Lung (tissue), 12 donors: ENCODE results near the gene MIA. TPM values are rescaled to one million over a fixed set of nuclear protein-coding genes. Genes with fewer than 3 reads are reported as not detected.
"Not testable (repeated sequence)": the region's sequence is repeated elsewhere in the genome, so short reads cannot be mapped to it uniquely, and the experiment has no call there.

Experiments used
- ATAC-seq: fragments of 200-7000 bp; cut with Tn5 transposase; one replicate; pipeline ENCODE4 v1.9.1; 2020; ENCODE audit warnings: moderate number of reproducible peaks; ENCODE audit not compliant: insufficient read depth, low FRiP score
- DNase-seq, 3 donors: peaks; one replicate each; pipeline ENCODE4 v3.0.0-alpha.2; 2013 to 2017
- H3K27ac ChIP-seq, 2 donors: one replicate each; pipeline ENCODE4 v1.5.1; 2013; ENCODE audit warnings: mild to moderate bottlenecking in 2 of 2, moderate library complexity in 2 of 2, control low read depth in 1 of 2, inconsistent platforms in 1 of 2, low read depth in 1 of 2, low read length in 1 of 2
- H3K27me3 ChIP-seq, 3 donors: one replicate each; pipeline ENCODE4 v1.5.1; 2013; ENCODE audit warnings: low read length in 2 of 3; ENCODE audit not compliant: control insufficient read depth in 3 of 3, insufficient read depth in 3 of 3
- H3K36me3 ChIP-seq, 4 donors: one replicate each; pipeline ENCODE4 v1.5.1; 2013; ENCODE audit warnings: low read length in 4 of 4, mild to moderate bottlenecking in 1 of 4, moderate library complexity in 1 of 4; ENCODE audit not compliant: control insufficient read depth in 4 of 4, insufficient read depth in 4 of 4
- H3K4me1 ChIP-seq, 5 donors: one replicate each; pipeline ENCODE4 v1.5.1; 2013; ENCODE audit warnings: low read length in 5 of 5, mild to moderate bottlenecking in 2 of 5, moderate library complexity in 1 of 5; ENCODE audit not compliant: control insufficient read depth in 5 of 5, insufficient read depth in 5 of 5
- H3K4me3 ChIP-seq: one replicate; pipeline ENCODE4 v1.5.1; 2013; ENCODE audit warnings: mild to moderate bottlenecking, control low read depth, moderate library complexity
- H3K9ac ChIP-seq, 2 donors: one replicate each; pipeline ENCODE4 v1.5.1; 2013; ENCODE audit warnings: low read length in 2 of 2, control low read depth in 1 of 2; ENCODE audit not compliant: insufficient read depth in 1 of 2
- H3K9me3 ChIP-seq, 4 donors: one replicate each; pipeline ENCODE4 v1.5.1; 2013; ENCODE audit warnings: low read length in 3 of 4, mild to moderate bottlenecking in 1 of 4, moderate library complexity in 1 of 4; ENCODE audit not compliant: control insufficient read depth in 4 of 4, insufficient read depth in 3 of 4
- WGBS, 2 donors: extraction: QIAGEN DNeasy Blood & Tissue Kit; methylation state at CpG; one replicate each; pipeline ENCODE4 v1.1.7; 2013; 5-methylcytosine and 5-hydroxymethylcytosine counted together
- polyA plus RNA-seq, 2 donors: library from polyadenylated mRNA; stranded (reverse); fragments of 200-250 nt; gene quantifications; one replicate each; pipeline ENCODE4 v1.2.1, GENCODE V29; 2013
- total RNA-seq, 2 donors: library from RNA; depleted of rRNA in 1 of 2; stranded (reverse); fragments of >200 nt in 1 of 2; gene quantifications; one replicate each; pipeline ENCODE4 v1.2.1, GENCODE V29; 2014 to 2021
- TF ChIP-seq, protein P1 (sequence below): IDR thresholded peaks from 2 replicates; pipeline ENCODE4 v1.5.1; 2012; ENCODE audit warnings: mild to moderate bottlenecking; ENCODE audit errors: control extremely low read depth, extremely low read depth
- donor health status: control.
- donor health status: control.
- donor health status: Bipolar disorder and iron deficiency.
- donor health status: healthy.
- donor health status: DM: yes; HTN: yes; CAD: no.

Gene MIA
- total and polyA plus RNA-seq, 4 donors: 0.75 to 4.6 (median 3.2) TPM; not detected in 1

- DNase-seq (peak; percentile 67 to 77 (median 70)), ATAC-seq (no peak)
- TF ChIP-seq, protein P1, sequence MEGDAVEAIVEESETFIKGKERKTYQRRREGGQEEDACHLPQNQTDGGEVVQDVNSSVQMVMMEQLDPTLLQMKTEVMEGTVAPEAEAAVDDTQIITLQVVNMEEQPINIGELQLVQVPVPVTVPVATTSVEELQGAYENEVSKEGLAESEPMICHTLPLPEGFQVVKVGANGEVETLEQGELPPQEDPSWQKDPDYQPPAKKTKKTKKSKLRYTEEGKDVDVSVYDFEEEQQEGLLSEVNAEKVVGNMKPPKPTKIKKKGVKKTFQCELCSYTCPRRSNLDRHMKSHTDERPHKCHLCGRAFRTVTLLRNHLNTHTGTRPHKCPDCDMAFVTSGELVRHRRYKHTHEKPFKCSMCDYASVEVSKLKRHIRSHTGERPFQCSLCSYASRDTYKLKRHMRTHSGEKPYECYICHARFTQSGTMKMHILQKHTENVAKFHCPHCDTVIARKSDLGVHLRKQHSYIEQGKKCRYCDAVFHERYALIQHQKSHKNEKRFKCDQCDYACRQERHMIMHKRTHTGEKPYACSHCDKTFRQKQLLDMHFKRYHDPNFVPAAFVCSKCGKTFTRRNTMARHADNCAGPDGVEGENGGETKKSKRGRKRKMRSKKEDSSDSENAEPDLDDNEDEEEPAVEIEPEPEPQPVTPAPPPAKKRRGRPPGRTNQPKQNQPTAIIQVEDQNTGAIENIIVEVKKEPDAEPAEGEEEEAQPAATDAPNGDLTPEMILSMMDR: no peak
- Histone ChIP-seq H3K27ac (no peak overlapping the region), H3K4me1 (peaks cover 3 to 31% (median 14%) of the 10 kb centered on the region in 5 donors), H3K27me3 (no peaks in the 10 kb centered on the region), H3K36me3 (peaks cover 0 to 11% (median 10%) of the 10 kb centered on the region in 4 donors), H3K9me3 (no peaks in the 10 kb centered on the region), H3K9ac (no peak overlapping the region), H3K4me3 (no peak overlapping the region)
- 27 to 69% methylated on average over 3 to 4 of the region's 4 CpGs for WGBS, 2 donors
These were observed 37.9 kb downstream of the MIA start for GRCh38 chr19:40813182-40813581.

GRCh38 chr19:40815223-40815622 is 39.9 kb downstream of the MIA start:
- DNase-seq: no peak
- H3K27ac ChIP-seq: no peak overlapping the region
- no peak for ATAC-seq
- no peaks in the 10 kb centered on the region for H3K36me3 ChIP-seq
- no peak overlapping the region for H3K4me3 ChIP-seq
- peaks cover under 1 to 30% (median 14%) of the 10 kb centered on the region in 5 donors for H3K4me1 ChIP-seq
- TF ChIP-seq, protein P1: no peak
- H3K9me3 ChIP-seq: no peaks in the 10 kb centered on the region
- 80 to 90% methylated on average over 4 of the region's 4 CpGs for WGBS, 2 donors
- no peaks in the 10 kb centered on the region for H3K27me3 ChIP-seq
- no peak overlapping the region for H3K9ac ChIP-seq

GRCh38 chr19:40818480-40819399 is 43.4 kb downstream of the MIA start:
- 23 to 34% methylated on average over 24 to 36 of the region's 36 CpGs for WGBS, 2 donors
- ATAC-seq (peak; percentile 84), DNase-seq (peak; percentile 71 to 80 (median 72))
- not testable (repeated sequence) for H3K9ac ChIP-seq, H3K4me3 ChIP-seq, H3K9me3 ChIP-seq, H3K27ac ChIP-seq, H3K27me3 ChIP-seq, H3K36me3 ChIP-seq, H3K4me1 ChIP-seq

GRCh38 chr19:40819479-40820234 is 44.3 kb downstream of the MIA start:
- DNase-seq: peak; percentile 48 to 58 (median 53)
- H3K27me3 ChIP-seq, H3K4me1 ChIP-seq, H3K9ac ChIP-seq, H3K9me3 ChIP-seq, H3K4me3 ChIP-seq, H3K36me3 ChIP-seq, ATAC-seq: not testable (repeated sequence)
- peak overlapping the region in 1 of 2 donors; percentile 67 for H3K27ac ChIP-seq
- WGBS, 2 donors: 39 to 40% methylated on average over 6 of the region's 6 CpGs
- TF ChIP-seq, protein P1: peak; percentile 58
